ENCODE results near the gene TRAF3IP1. TPM values are rescaled to one million over a fixed set of nuclear protein-coding genes. Genes with fewer than 3 reads are reported as not detected.

The TRAF3IP1 gene
- total RNA-seq, 1 donor from 2014 or later = 21.7 TPM

DNA sequence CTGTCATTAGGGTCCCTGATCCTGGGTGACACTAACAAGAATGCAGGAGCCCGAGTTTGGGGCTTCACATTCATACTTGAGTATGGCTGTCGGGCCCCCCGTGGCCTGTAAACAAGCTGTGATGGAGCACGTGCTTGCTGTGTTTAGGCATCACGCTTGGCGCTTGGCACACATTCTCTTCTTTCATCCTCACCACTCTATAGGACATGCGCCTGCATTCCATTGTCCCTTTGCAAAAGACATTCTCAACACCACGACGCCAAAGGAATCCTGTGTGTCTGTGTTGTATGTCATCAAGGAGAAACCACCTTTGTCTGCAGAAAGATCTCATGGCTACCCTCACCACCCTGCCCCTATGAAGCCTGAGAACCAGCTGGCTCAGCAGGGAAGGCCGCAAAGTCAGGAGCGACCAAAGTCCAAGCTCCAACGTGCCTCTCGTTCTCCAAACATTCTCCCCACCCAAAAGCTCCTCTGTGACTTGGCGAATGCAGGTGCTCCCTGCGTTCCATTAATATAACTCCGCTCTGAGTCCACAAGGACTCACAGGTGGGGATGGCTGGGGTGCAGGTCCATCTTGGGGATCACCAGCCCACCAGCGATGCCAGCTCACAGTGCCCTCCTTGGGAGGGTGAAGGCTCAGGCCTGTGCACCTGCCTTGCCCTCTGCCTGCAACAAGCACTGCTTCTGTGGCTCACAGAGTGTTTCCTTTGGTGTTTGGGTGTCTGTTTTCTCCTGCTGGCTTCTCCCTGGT lies 25.8 kb upstream of the TRAF3IP1 start:
- DNase-seq = no peak
- TF ChIP-seq, protein P1, sequence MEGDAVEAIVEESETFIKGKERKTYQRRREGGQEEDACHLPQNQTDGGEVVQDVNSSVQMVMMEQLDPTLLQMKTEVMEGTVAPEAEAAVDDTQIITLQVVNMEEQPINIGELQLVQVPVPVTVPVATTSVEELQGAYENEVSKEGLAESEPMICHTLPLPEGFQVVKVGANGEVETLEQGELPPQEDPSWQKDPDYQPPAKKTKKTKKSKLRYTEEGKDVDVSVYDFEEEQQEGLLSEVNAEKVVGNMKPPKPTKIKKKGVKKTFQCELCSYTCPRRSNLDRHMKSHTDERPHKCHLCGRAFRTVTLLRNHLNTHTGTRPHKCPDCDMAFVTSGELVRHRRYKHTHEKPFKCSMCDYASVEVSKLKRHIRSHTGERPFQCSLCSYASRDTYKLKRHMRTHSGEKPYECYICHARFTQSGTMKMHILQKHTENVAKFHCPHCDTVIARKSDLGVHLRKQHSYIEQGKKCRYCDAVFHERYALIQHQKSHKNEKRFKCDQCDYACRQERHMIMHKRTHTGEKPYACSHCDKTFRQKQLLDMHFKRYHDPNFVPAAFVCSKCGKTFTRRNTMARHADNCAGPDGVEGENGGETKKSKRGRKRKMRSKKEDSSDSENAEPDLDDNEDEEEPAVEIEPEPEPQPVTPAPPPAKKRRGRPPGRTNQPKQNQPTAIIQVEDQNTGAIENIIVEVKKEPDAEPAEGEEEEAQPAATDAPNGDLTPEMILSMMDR (IDR thresholded peaks at IDR 0.05) = no peak
- Histone ChIP-seq H3K4me1 (peaks cover 7% of the 10 kb centered on the region), H3K36me3 (no peaks in the 10 kb centered on the region), H3K27me3 (ENCODE audit: low read depth) (no peaks in the 10 kb centered on the region), H3K27ac (no peak overlapping the region), H3K9me3 (no peaks in the 10 kb centered on the region), H3K4me3 (no peak overlapping the region)
- intact Hi-C loops (cut with DNase I) = no loop called here
- ATAC-seq = no peak

DNA sequence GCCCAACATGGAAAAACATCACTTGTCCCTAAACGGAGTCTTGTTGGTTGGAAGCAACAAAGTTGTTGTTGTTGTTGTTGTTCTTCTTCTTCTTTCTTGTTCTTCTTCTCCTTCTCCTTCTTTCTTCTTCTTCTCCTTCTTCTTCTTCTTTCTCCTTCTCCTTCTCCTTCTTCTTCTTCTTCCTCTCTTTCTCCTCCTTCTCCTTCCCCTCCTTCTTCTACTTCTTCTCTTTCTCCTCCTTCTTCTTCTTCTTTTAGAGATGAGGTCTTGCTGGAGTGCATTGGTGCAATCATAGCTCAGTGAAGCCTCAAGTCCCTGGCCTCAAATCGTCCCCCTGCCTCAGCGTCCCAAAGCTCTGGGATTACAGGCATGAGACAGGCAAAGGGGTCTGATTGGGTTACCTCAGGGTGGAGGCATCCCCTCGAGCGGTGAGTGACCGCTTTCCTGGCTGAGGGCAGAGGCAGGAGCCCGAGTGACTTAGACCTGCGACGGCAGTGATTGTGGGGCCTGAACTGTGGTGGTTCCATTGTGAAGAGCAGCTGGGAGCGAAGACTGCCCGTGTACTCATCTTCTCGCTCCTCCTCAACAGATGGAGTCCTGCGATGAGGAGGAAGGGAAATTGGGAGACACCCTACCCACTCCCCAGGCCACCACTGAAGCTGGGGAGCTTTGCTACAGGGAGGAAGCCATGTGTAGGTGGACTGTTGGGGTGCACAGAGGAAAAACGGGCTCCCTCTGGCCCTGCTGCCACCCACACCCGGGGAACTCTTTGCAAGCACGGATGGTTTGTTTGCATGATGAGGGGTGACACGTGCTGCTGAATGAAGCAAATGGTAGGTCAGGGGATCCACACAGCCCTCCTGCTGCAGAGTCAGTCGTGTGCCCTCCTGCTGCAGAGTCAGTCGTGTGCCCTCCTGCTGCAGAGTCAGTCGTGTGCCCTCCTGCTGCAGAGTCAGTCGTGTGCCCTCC lies 24.9 kb upstream of the TRAF3IP1 start:
- no peak for DNase-seq
- Histone ChIP-seq H3K9me3 (no peaks in the 10 kb centered on the region), H3K36me3 (no peaks in the 10 kb centered on the region), H3K4me3 (no peak overlapping the region), H3K27ac (no peak overlapping the region), H3K27me3 (ENCODE audit: low read depth) (no peaks in the 10 kb centered on the region), H3K4me1 (peaks cover 11% of the 10 kb centered on the region)
- no peak for ATAC-seq
- TF ChIP-seq, protein P1 (IDR thresholded peaks at IDR 0.05) = no peak
- intact Hi-C loops (cut with DNase I) = no loop called here

DNA sequence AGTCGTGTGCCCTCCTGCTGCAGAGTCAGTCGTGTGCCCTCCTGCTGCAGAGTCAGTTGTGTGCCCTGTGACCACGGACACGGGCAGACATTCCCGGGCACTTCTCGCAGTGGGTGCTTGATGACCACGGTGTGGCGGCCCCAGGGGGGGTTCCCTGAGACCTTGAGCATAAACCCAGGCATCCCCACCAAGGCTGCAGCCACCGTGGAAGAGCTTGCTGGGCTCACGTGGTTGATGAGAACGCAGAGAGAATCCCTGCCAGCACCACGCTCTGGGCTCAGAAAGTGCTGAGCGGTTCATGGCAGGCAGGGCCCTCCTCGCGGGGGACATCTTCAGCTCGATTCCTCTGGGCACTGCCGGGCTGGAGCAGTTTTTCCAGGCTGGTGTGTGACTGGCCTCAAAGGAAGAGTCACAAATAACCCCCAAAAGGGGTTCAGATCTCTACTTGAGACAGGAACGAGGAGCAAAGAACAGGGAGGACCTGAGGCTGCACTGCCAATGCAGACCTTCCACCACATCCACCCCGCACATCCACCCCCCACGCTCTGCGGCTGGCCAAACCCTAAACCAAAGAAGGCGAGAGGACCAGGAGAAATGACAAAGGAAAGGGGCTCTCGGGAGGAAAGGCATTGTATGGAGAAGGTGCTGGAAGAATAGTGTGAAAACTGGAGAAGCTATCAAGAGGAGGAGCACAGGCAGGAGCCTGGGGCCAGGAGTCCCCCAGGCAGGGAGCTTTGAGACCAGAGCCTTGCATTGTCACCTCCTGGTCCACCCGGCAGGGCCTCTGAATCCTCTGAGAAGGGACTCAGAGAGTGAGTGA lies 23.5 kb upstream of the TRAF3IP1 start:
- DNase-seq (no peak), ATAC-seq (no peak)
- TF ChIP-seq, protein P1 (IDR thresholded peaks at IDR 0.05) = no peak
- no peak overlapping the region for H3K27ac ChIP-seq
- H3K9me3 ChIP-seq = no peaks in the 10 kb centered on the region
- no peak overlapping the region for H3K4me3 ChIP-seq
- no peaks in the 10 kb centered on the region for H3K36me3 ChIP-seq
- intact Hi-C loops (cut with DNase I) = no loop called here
- no peaks in the 10 kb centered on the region for H3K27me3 ChIP-seq (ENCODE audit: low read depth)
- H3K4me1 ChIP-seq = peaks cover 13% of the 10 kb centered on the region

DNA sequence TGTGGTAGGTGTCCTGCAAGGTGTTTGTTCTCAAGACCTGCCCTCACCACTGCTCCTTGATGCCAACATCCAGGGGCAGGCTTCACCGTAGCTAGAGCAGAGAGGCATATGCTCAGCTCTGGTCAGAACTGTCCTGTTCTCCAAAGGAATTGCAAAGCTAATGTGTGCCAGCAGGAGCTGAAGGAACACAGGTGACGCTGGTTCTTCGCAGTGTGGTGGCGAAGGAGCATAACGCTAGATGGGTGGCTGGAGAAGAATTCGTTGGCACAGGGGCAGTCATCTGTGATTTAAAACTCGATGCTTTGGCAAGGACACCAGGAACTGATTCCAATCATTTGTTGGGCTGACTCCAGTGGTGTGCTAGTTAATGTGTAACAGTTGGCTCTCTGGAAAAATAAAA lies 20.5 kb upstream of the TRAF3IP1 start:
- Histone ChIP-seq H3K36me3 (no peaks in the 10 kb centered on the region), H3K4me3 (no peak overlapping the region), H3K27me3 (ENCODE audit: low read depth) (no peaks in the 10 kb centered on the region), H3K9me3 (no peaks in the 10 kb centered on the region), H3K27ac (no peak overlapping the region), H3K4me1 (peaks cover 13% of the 10 kb centered on the region)
- intact Hi-C loops (cut with DNase I) = no loop called here
- TF ChIP-seq, protein P1 (IDR thresholded peaks at IDR 0.05) = no peak
- peak; percentile 62 to 65 for ATAC-seq
- no peak for DNase-seq

DNA sequence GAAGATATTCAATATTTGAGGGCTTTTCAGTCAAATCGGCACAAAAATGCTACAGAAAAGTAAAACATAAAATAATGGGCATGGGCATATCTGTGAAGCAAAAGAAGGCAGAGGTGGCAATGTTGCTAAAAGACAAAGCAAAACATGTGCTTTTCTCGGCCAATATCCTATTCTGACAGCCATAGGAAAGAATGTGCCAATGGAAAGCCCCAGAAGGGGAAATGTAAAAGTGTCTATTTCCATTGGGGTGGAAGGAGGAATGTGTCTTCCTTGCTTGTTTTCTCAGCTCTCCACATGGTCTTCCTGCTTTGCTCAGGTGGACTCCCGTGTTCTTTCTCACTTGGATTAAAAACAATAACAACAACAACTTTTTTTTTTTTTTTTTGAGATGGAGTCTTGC lies 18.2 kb upstream of the TRAF3IP1 start:
- Histone ChIP-seq H3K4me1 (peaks cover 13% of the 10 kb centered on the region), H3K9me3 (no peaks in the 10 kb centered on the region), H3K27me3 (ENCODE audit: low read depth) (no peaks in the 10 kb centered on the region), H3K4me3 (no peak overlapping the region), H3K36me3 (no peaks in the 10 kb centered on the region), H3K27ac (no peak overlapping the region)
- DNase-seq (no peak), ATAC-seq (no peak)
- intact Hi-C loops (cut with DNase I) = no loop called here
- TF ChIP-seq, protein P1 (IDR thresholded peaks at IDR 0.05) = no peak
